NCI-H82 treated with DMSO at 0.1 percent for 48 hours (cell line): ENCODE data around the gene DNAI1.

Experiments
- DNase-seq: peaks from one replicate; lab custom pipeline; 2025; ENCODE audit not compliant: unreplicated experiment; lab: John Stamatoyannopoulos, UW

Gene DNAI1

GRCh38 chr9:34486572-34486971 is 28.0 kb downstream of the DNAI1 start:
- no peak for DNase-seq

- DNase-seq, result no peak
These were observed 31.8 kb downstream of the DNAI1 start for GRCh38 chr9:34490360-34490759.

- DNase-seq, result no peak
These were observed 32.2 kb downstream of the DNAI1 start for GRCh38 chr9:34490760-34491159.

- DNase-seq, result no peak
These were observed 33.0 kb downstream of the DNAI1 start for GRCh38 chr9:34491596-34491995.

GRCh38 chr9:34492051-34492450 is 33.4 kb downstream of the DNAI1 start:
- DNase-seq, result no peak

GRCh38 chr9:34493972-34494535 is 35.4 kb downstream of the DNAI1 start:
- no peak for DNase-seq

- DNase-seq, result no peak
These were observed 37.6 kb downstream of the DNAI1 start for GRCh38 chr9:34496149-34496712.

- no peak for DNase-seq
These were observed 39.9 kb downstream of the DNAI1 start for GRCh38 chr9:34498553-34498952.

- no peak for DNase-seq
These were observed 40.5 kb downstream of the DNAI1 start for GRCh38 chr9:34499076-34499475.

GRCh38 chr9:34500623-34501267 is 42.1 kb downstream of the DNAI1 start:
- DNase-seq, result no peak

- DNase-seq, result no peak
These were observed 42.8 kb downstream of the DNAI1 start for GRCh38 chr9:34501372-34501771.

- no peak for DNase-seq
These were observed 43.4 kb downstream of the DNAI1 start for GRCh38 chr9:34501889-34502425.

GRCh38 chr9:34502471-34502870 is 43.9 kb downstream of the DNAI1 start:
- DNase-seq, result no peak

GRCh38 chr9:34502891-34503290 is 44.3 kb downstream of the DNAI1 start:
- no peak for DNase-seq

GRCh38 chr9:34503406-34503805 is 44.8 kb downstream of the DNAI1 start:
- no peak for DNase-seq

GRCh38 chr9:34505370-34506120 is 46.9 kb downstream of the DNAI1 start:
- DNase-seq, result peak; percentile 95

- no peak for DNase-seq
These were observed 48.0 kb downstream of the DNAI1 start for GRCh38 chr9:34506623-34507022.

GRCh38 chr9:34507556-34507955 is 49.0 kb downstream of the DNAI1 start:
- no peak for DNase-seq

GRCh38 chr9:34507966-34508365 is 49.4 kb downstream of the DNAI1 start:
- DNase-seq, result no peak

- DNase-seq, result no peak
These were observed 49.9 kb downstream of the DNAI1 start for GRCh38 chr9:34508463-34508862.

- DNase-seq, result no peak
These were observed 50.3 kb downstream of the DNAI1 start for GRCh38 chr9:34508951-34509350.
